ENCODE results near the gene FBXL20. TPM values are rescaled to one million over a fixed set of nuclear protein-coding genes. Genes with fewer than 3 reads are reported as not detected.

FBXL20 gene
- total RNA-seq, 1 experiment from 2014 or later = 9.7 TPM

DNA sequence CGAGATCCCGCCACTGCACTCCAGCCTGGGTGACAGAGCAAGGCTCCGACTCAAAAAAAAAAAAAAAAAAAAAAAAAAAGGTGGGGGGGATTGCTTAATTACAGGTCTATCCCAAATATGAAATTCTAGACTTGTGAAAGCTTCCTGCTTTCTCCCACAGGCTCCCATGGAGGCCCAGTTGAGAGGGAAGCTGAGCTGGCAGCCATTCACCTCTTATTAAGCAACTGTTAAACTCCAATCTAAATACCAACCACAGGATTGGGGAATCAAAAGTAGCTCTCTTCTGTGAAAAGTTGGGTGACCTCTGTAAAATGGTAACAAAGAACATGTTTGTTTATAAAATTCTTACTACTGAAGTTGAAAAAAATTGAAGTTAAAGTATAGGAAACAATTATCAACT lies 129.9 kb downstream of the FBXL20 start:
- TF ChIP-seq SMAD3 (CRISPR knock-in tag; IDR thresholded peaks at IDR 0.05; ENCODE audit: borderline replicate concordance) (no peak), GRHL2 (CRISPR knock-in tag; IDR thresholded peaks at IDR 0.05; ENCODE audit: insufficient replicate concordance, severe bottlenecking) (no peak), ATF1 (CRISPR knock-in tag; IDR thresholded peaks at IDR 0.05) (no peak), ZNF396 (CRISPR knock-in tag; IDR thresholded peaks at IDR 0.05; ENCODE audit: borderline replicate concordance) (no peak), ETV6 (CRISPR knock-in tag; IDR thresholded peaks at IDR 0.05) (no peak), OVOL2 (CRISPR knock-in tag; IDR thresholded peaks at IDR 0.05; ENCODE audit: borderline replicate concordance) (no peak), NR1H2 (CRISPR knock-in tag; IDR thresholded peaks at IDR 0.05) (no peak), ZNF317 (CRISPR knock-in tag; IDR thresholded peaks at IDR 0.05; ENCODE audit: borderline replicate concordance, low read depth) (no peak), IRF2 (CRISPR knock-in tag; IDR thresholded peaks at IDR 0.05; ENCODE audit: borderline replicate concordance, low read depth) (no peak), ZNF423 (CRISPR knock-in tag; IDR thresholded peaks at IDR 0.05) (no peak)
- TF ChIP-seq, protein P1, sequence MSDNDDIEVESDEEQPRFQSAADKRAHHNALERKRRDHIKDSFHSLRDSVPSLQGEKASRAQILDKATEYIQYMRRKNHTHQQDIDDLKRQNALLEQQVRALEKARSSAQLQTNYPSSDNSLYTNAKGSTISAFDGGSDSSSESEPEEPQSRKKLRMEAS (CRISPR knock-in tag; IDR thresholded peaks at IDR 0.05) = no peak
- TF ChIP-seq, protein P2, sequence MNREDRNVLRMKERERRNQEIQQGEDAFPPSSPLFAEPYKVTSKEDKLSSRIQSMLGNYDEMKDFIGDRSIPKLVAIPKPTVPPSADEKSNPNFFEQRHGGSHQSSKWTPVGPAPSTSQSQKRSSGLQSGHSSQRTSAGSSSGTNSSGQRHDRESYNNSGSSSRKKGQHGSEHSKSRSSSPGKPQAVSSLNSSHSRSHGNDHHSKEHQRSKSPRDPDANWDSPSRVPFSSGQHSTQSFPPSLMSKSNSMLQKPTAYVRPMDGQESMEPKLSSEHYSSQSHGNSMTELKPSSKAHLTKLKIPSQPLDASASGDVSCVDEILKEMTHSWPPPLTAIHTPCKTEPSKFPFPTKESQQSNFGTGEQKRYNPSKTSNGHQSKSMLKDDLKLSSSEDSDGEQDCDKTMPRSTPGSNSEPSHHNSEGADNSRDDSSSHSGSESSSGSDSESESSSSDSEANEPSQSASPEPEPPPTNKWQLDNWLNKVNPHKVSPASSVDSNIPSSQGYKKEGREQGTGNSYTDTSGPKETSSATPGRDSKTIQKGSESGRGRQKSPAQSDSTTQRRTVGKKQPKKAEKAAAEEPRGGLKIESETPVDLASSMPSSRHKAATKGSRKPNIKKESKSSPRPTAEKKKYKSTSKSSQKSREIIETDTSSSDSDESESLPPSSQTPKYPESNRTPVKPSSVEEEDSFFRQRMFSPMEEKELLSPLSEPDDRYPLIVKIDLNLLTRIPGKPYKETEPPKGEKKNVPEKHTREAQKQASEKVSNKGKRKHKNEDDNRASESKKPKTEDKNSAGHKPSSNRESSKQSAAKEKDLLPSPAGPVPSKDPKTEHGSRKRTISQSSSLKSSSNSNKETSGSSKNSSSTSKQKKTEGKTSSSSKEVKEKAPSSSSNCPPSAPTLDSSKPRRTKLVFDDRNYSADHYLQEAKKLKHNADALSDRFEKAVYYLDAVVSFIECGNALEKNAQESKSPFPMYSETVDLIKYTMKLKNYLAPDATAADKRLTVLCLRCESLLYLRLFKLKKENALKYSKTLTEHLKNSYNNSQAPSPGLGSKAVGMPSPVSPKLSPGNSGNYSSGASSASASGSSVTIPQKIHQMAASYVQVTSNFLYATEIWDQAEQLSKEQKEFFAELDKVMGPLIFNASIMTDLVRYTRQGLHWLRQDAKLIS (CRISPR knock-in tag; IDR thresholded peaks at IDR 0.05; ENCODE audit: borderline replicate concordance) = no peak
- TF ChIP-seq, protein P3, sequence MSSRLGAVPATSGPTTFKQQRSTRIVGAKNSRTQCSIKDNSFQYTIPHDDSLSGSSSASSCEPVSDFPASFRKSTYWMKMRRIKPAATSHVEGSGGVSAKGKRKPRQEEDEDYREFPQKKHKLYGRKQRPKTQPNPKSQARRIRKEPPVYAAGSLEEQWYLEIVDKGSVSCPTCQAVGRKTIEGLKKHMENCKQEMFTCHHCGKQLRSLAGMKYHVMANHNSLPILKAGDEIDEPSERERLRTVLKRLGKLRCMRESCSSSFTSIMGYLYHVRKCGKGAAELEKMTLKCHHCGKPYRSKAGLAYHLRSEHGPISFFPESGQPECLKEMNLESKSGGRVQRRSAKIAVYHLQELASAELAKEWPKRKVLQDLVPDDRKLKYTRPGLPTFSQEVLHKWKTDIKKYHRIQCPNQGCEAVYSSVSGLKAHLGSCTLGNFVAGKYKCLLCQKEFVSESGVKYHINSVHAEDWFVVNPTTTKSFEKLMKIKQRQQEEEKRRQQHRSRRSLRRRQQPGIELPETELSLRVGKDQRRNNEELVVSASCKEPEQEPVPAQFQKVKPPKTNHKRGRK (CRISPR knock-in tag; IDR thresholded peaks at IDR 0.05; ENCODE audit: borderline replicate concordance) = no peak
- TF ChIP-seq, protein P4, sequence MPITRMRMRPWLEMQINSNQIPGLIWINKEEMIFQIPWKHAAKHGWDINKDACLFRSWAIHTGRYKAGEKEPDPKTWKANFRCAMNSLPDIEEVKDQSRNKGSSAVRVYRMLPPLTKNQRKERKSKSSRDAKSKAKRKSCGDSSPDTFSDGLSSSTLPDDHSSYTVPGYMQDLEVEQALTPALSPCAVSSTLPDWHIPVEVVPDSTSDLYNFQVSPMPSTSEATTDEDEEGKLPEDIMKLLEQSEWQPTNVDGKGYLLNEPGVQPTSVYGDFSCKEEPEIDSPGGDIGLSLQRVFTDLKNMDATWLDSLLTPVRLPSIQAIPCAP (CRISPR knock-in tag; IDR thresholded peaks at IDR 0.05) = no peak
- TF ChIP-seq, protein P5, sequence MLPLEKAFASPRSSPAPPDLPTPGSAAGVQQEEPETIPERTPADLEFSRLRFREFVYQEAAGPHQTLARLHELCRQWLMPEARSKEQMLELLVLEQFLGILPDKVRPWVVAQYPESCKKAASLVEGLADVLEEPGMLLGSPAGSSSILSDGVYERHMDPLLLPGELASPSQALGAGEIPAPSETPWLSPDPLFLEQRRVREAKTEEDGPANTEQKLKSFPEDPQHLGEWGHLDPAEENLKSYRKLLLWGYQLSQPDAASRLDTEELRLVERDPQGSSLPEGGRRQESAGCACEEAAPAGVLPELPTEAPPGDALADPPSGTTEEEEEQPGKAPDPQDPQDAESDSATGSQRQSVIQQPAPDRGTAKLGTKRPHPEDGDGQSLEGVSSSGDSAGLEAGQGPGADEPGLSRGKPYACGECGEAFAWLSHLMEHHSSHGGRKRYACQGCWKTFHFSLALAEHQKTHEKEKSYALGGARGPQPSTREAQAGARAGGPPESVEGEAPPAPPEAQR (CRISPR knock-in tag; IDR thresholded peaks at IDR 0.05) = no peak
- TF ChIP-seq, protein P6, sequence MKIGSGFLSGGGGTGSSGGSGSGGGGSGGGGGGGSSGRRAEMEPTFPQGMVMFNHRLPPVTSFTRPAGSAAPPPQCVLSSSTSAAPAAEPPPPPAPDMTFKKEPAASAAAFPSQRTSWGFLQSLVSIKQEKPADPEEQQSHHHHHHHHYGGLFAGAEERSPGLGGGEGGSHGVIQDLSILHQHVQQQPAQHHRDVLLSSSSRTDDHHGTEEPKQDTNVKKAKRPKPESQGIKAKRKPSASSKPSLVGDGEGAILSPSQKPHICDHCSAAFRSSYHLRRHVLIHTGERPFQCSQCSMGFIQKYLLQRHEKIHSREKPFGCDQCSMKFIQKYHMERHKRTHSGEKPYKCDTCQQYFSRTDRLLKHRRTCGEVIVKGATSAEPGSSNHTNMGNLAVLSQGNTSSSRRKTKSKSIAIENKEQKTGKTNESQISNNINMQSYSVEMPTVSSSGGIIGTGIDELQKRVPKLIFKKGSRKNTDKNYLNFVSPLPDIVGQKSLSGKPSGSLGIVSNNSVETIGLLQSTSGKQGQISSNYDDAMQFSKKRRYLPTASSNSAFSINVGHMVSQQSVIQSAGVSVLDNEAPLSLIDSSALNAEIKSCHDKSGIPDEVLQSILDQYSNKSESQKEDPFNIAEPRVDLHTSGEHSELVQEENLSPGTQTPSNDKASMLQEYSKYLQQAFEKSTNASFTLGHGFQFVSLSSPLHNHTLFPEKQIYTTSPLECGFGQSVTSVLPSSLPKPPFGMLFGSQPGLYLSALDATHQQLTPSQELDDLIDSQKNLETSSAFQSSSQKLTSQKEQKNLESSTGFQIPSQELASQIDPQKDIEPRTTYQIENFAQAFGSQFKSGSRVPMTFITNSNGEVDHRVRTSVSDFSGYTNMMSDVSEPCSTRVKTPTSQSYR (CRISPR knock-in tag; IDR thresholded peaks at IDR 0.05) = no peak
- TF ChIP-seq, protein P7, sequence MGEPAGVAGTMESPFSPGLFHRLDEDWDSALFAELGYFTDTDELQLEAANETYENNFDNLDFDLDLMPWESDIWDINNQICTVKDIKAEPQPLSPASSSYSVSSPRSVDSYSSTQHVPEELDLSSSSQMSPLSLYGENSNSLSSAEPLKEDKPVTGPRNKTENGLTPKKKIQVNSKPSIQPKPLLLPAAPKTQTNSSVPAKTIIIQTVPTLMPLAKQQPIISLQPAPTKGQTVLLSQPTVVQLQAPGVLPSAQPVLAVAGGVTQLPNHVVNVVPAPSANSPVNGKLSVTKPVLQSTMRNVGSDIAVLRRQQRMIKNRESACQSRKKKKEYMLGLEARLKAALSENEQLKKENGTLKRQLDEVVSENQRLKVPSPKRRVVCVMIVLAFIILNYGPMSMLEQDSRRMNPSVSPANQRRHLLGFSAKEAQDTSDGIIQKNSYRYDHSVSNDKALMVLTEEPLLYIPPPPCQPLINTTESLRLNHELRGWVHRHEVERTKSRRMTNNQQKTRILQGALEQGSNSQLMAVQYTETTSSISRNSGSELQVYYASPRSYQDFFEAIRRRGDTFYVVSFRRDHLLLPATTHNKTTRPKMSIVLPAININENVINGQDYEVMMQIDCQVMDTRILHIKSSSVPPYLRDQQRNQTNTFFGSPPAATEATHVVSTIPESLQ (CRISPR knock-in tag; IDR thresholded peaks at IDR 0.05) = no peak
- H3K27me3 Mint-ChIP-seq (ENCODE audit: low read depth) = no peaks in the 10 kb centered on the region
- no peak overlapping the region for H3K27ac Mint-ChIP-seq
- H3K4me1 Mint-ChIP-seq = peaks cover 2% of the 10 kb centered on the region; the same call in 1 of the 2 replicates
- DNase-seq (ENCODE audit: low spot score) = no peak
- no peaks in the 10 kb centered on the region for H3K9me3 Mint-ChIP-seq
- no peak overlapping the region for H3K4me3 Mint-ChIP-seq
- no peak for ATAC-seq
- CTCF ChIA-PET = interaction anchor here (1.0 to 1.8 kb wide), 11 partner anchors 8 to 277 kb away, joined by 3 to 9 read pairs (median 4); no protein-coding TSS in a partner anchor
- POLR2A ChIA-PET = no interaction called here
- H3K36me3 Mint-ChIP-seq = no peaks in the 10 kb centered on the region

All from WTC11 (cell line).